Psoas muscle (tissue), 8 donors: ENCODE results near the gene TMC6. TPM values are rescaled to one million over a fixed set of nuclear protein-coding genes. Genes with fewer than 3 reads are reported as not detected.

ENCODE experiments used
- ATAC-seq, 4 donors: fragments of 200-7000 bp; cut with Tn5 transposase; one replicate each; pipeline ENCODE4 v1.9.1; 2020; ENCODE audit warnings: moderate library complexity in 3 of 4, mild to moderate bottlenecking in 2 of 4
- DNase-seq, 2 donors: peaks; one replicate each; pipeline ENCODE4 v3.0.0-alpha.2; 2020
- H3K27ac ChIP-seq: fragments of 200-600 bp; one replicate; pipeline ENCODE4 v1.8.0; 2022
- H3K27me3 ChIP-seq, 3 donors: fragments of 200-600 bp in 1 of 3; one replicate each; pipeline versions ENCODE4 v1.6.1 to v1.8.0; 2013 to 2022; ENCODE audit warnings: low read length in 2 of 3, mild to moderate bottlenecking in 2 of 3, moderate library complexity in 1 of 3; ENCODE audit not compliant: insufficient read depth in 3 of 3
- H3K36me3 ChIP-seq, 2 donors: fragments of 200-600 bp in 1 of 2; one replicate each; pipeline versions ENCODE4 v1.6.1 to v1.8.0; 2013 to 2022; ENCODE audit warnings: low read depth in 1 of 2, mild to moderate bottlenecking in 1 of 2, moderate library complexity in 1 of 2; ENCODE audit not compliant: insufficient read depth in 1 of 2
- H3K4me1 ChIP-seq: fragments of 200-600 bp; one replicate; pipeline ENCODE4 v1.8.0; 2022
- H3K4me3 ChIP-seq: fragments of 200-600 bp; one replicate; pipeline ENCODE4 v1.8.0; 2022; ENCODE audit warnings: mild to moderate bottlenecking
- H3K9me3 ChIP-seq: fragments of 200-600 bp; one replicate; pipeline ENCODE4 v1.8.0; 2022
- CTCF ChIP-seq: fragments of 200-600 bp; IDR thresholded peaks from one replicate; pipeline ENCODE4 v1.8.0; 2022; ENCODE audit warnings: antibody characterized with exemption
- WGBS, 3 donors: extraction: QIAGEN DNeasy Blood & Tissue Kit; methylation state at CpG; one replicate each; pipeline versions ENCODE4 v1.1.6 to v1.1.7; 2013; 5-methylcytosine and 5-hydroxymethylcytosine counted together
- intact Hi-C, 2 donors: fragments of 100-400 bp; cut with DNase I; formaldehyde crosslinking; loops; one replicate each; pipeline versions ENCODE4 v1.11.0 to v1.14.2; 2022
- polyA plus RNA-seq, 3 donors: library from polyadenylated mRNA; stranded (reverse); fragments of 200-250 nt; gene quantifications; one replicate each; pipeline ENCODE4 v1.2.3, GENCODE V29; 2013
- total RNA-seq, 4 donors: library from RNA; stranded (reverse); fragmentation: NEBNext Ultra II Directional in 2 of 4; extraction: Animal tissue kit (Norgen Biotek cat#: 25700) in 2 of 4; gene quantifications; one replicate each; pipeline versions ENCODE4 v1.2.1 to v1.2.4, GENCODE V29; 2021 to 2023
- donor health status: healthy with polysubstance abuse.
- donor health status: DM: no; HTN: no; CAD: no; lungs with moderate emphysema.
- donor health status: Bipolar disorder and iron deficiency.
- donor health status: healthy.
- donor health status: DM: yes; HTN: yes; CAD: no.
- donor health status: DM: no; HTN: no; CAD: no.
- donor health status: DM: no; HTN: no; CAD: no.
- donor health status: DM: yes; HTN: yes; CAD: no.

TMC6 gene
- total and polyA plus RNA-seq, 7 donors = 2.7 to 11.0 (median 6.1) TPM

GRCh38 chr17:78138204-78139060 is 9.9 kb upstream of the TMC6 start:
- no peak overlapping the region for H3K4me3 ChIP-seq
- no peaks in the 10 kb centered on the region for H3K36me3 ChIP-seq
- no peaks in the 10 kb centered on the region for H3K27me3 ChIP-seq
- DNase-seq (no peak), ATAC-seq (no peak)
- no peak overlapping the region for H3K27ac ChIP-seq
- no peak for TF ChIP-seq CTCF
- intact Hi-C loops = no loop called here
- WGBS, 3 donors = 81 to 88% (median 84%) methylated on average over 16 to 17 of the region's 17 CpGs
- no peaks in the 10 kb centered on the region for H3K9me3 ChIP-seq
- peaks cover 12% of the 10 kb centered on the region for H3K4me1 ChIP-seq

- Histone ChIP-seq H3K9me3 (no peaks in the 10 kb centered on the region), H3K4me1 (peaks cover 12% of the 10 kb centered on the region), H3K36me3 (no peaks in the 10 kb centered on the region), H3K4me3 (no peak overlapping the region), H3K27me3 (no peaks in the 10 kb centered on the region), H3K27ac (no peak overlapping the region)
- ATAC-seq (no peak), DNase-seq (no peak)
- intact Hi-C loops = no loop called here
- whole genome bisulfite sequencing, 3 donors = 66 to 69% (median 67%) methylated on average over 24 to 26 of the region's 26 CpGs
- peak; percentile 8 for TF ChIP-seq CTCF
Observed at GRCh38 chr17:78137392-78138203, 9.0 kb upstream of the TMC6 start.

- Histone ChIP-seq H3K4me3 (no peak overlapping the region), H3K27me3 (peaks cover 0 to 15% (median 3%) of the 10 kb centered on the region in 3 donors), H3K4me1 (peaks cover 5% of the 10 kb centered on the region), H3K27ac (no peak overlapping the region), H3K9me3 (no peaks in the 10 kb centered on the region), H3K36me3 (no peaks in the 10 kb centered on the region)
- ATAC-seq (no peak), DNase-seq (no peak)
- no peak for TF ChIP-seq CTCF
- WGBS, 3 donors = 94 to 98% (median 94%) methylated on average over 9 of the region's 9 CpGs
- intact Hi-C loops = no loop called here
Observed at GRCh38 chr17:78135858-78136500, 7.4 kb upstream of the TMC6 start.

GRCh38 chr17:78134899-78135385 is 6.4 kb upstream of the TMC6 start:
- intact Hi-C loops = no loop called here
- H3K27ac ChIP-seq = no peak overlapping the region
- no peaks in the 10 kb centered on the region for H3K9me3 ChIP-seq
- no peak overlapping the region for H3K4me3 ChIP-seq
- DNase-seq (no peak), ATAC-seq (no peak)
- H3K36me3 ChIP-seq = no peaks in the 10 kb centered on the region
- H3K27me3 ChIP-seq = peaks cover 0 to 25% (median 5%) of the 10 kb centered on the region in 3 donors
- H3K4me1 ChIP-seq = no peaks in the 10 kb centered on the region
- no peak for TF ChIP-seq CTCF
- WGBS, 3 donors = 72 to 82% (median 75%) methylated on average over 9 of the region's 9 CpGs
